BJ (cell line): Measurements from ENCODE around the gene STXBP6. TPM values are rescaled to one million over a fixed set of nuclear protein-coding genes. Genes with fewer than 3 reads are reported as not detected.

ENCODE experiments used
- CTCF ChIA-PET: fragments of 350-600 bp; formaldehyde crosslinking; extraction: SDS; loops from one replicate; lab custom pipeline; 2021; ENCODE audit warnings: antibody characterized with exemption, inconsistent platforms; lab: Yijun Ruan, JAX
- POLR2A ChIA-PET: fragments of 300-600 bp; sonication (Branson Sonifier 250); formaldehyde crosslinking; extraction: SDS; loops from one replicate; lab custom pipeline; 2021; ENCODE audit warnings: antibody characterized with exemption; lab: Charles Lee
- DNase-seq: peaks from one replicate; pipeline ENCODE4 v3.0.0-alpha.2; 2011; ENCODE audit warnings: low read depth
- H3K27me3 ChIP-seq: 2 replicates; pipeline ENCODE4 v1.6.0; 2011; ENCODE audit warnings: low read length; ENCODE audit not compliant: control insufficient read depth, insufficient read depth
- H3K36me3 ChIP-seq: 2 replicates; pipeline ENCODE4 v1.5.1; 2011; ENCODE audit warnings: low read length; ENCODE audit not compliant: control insufficient read depth, insufficient read depth
- H3K4me3 ChIP-seq: 2 replicates; pipeline ENCODE4 v1.5.1; 2011; ENCODE audit warnings: low read depth, mild to moderate bottlenecking, control low read depth, low read length
- polyA plus RNA-seq: library from polyadenylated mRNA; depleted of rRNA; stranded (reverse); fragments of >200 nt; gene quantifications from 2 replicates; pipeline ENCODE4 v1.2.3, GENCODE V29; 2011
- TF ChIP-seq, protein P1 (sequence below): IDR thresholded peaks from 2 replicates; pipeline ENCODE4 v1.5.1; 2011; ENCODE audit warnings: low read depth, mild to moderate bottlenecking, control low read depth, inconsistent platforms, low read length, moderate library complexity; ENCODE audit not compliant: insufficient read depth

Gene STXBP6
- polyA plus RNA-seq, 1 experiment = 12.1 TPM

DNA sequence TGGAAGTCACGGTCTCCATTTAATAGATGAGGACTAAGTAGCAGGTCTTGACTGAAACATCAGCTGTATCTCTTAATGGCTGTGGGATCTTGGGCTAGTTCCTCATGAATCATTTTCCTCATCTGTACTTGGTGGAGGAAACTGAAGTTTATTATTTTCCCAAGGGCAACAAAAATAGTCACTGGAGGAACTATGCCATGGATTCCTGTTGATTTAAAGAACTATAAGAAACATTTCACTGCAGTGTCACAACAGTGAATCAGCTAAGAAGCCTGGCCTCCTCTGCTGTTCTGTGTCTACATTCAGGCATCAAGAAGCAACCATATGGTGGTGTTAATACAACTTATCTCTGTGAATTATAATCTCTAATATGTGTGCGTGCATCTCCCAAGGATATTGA lies 200.5 kb downstream of the STXBP6 start:
- ChIA-PET POLR2A (interaction anchor here (0.6 kb wide), 1 partner anchor 11 kb away, joined by 3 read pairs; no protein-coding TSS in a partner anchor), CTCF (interaction anchor here (0.9 kb wide), 1 partner anchor 32 kb away, joined by 3 read pairs; no protein-coding TSS in a partner anchor)
- TF ChIP-seq, protein P1, sequence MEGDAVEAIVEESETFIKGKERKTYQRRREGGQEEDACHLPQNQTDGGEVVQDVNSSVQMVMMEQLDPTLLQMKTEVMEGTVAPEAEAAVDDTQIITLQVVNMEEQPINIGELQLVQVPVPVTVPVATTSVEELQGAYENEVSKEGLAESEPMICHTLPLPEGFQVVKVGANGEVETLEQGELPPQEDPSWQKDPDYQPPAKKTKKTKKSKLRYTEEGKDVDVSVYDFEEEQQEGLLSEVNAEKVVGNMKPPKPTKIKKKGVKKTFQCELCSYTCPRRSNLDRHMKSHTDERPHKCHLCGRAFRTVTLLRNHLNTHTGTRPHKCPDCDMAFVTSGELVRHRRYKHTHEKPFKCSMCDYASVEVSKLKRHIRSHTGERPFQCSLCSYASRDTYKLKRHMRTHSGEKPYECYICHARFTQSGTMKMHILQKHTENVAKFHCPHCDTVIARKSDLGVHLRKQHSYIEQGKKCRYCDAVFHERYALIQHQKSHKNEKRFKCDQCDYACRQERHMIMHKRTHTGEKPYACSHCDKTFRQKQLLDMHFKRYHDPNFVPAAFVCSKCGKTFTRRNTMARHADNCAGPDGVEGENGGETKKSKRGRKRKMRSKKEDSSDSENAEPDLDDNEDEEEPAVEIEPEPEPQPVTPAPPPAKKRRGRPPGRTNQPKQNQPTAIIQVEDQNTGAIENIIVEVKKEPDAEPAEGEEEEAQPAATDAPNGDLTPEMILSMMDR = no peak
- Histone ChIP-seq H3K27me3 (no peaks in the 10 kb centered on the region), H3K4me3 (no peak overlapping the region), H3K36me3 (no peaks in the 10 kb centered on the region)
- no peak for DNase-seq

DNA sequence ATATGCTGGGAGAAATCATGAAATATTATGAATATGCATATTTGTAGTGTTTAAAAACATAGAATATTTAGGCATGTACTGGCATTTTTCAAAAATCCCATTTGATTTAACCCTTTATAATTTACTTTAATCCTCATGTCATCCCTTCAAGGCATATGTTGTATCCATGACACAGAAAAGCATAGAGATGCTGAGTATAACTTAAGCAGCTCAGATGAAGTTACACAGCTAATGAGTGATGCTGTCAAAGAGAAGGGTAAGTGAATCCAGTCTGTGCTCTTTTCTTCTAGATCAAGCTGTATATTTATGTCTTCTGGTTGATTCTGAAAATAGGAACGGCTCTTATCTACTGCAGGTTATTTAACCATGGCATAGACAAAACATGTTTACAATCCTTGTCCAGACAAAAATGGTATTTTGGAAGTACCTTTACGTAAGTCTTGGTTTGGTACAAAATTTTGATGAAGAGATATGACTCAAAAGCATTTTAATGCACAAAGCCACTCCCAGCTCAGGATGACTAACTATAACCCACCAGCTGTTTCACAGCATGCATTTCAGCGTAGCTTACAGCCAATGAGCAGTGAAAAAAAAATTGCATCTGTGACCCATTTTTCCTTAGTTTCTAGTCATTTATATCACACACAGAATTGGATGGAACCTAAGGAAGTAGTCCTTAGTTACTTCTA lies 201.7 kb downstream of the STXBP6 start:
- no peak for DNase-seq
- ChIA-PET POLR2A (interaction anchor here (0.7 kb wide), 1 partner anchor 123 kb away, joined by 3 read pairs; no protein-coding TSS in a partner anchor), CTCF (interaction anchor here (1.0 to 1.3 kb wide), 3 partner anchors 9 to 284 kb away, joined by 3 to 4 read pairs (median 3); no protein-coding TSS in a partner anchor)
- no peaks in the 10 kb centered on the region for H3K36me3 ChIP-seq
- no peaks in the 10 kb centered on the region for H3K27me3 ChIP-seq
- H3K4me3 ChIP-seq = no peak overlapping the region
- TF ChIP-seq, protein P1 = no peak

DNA sequence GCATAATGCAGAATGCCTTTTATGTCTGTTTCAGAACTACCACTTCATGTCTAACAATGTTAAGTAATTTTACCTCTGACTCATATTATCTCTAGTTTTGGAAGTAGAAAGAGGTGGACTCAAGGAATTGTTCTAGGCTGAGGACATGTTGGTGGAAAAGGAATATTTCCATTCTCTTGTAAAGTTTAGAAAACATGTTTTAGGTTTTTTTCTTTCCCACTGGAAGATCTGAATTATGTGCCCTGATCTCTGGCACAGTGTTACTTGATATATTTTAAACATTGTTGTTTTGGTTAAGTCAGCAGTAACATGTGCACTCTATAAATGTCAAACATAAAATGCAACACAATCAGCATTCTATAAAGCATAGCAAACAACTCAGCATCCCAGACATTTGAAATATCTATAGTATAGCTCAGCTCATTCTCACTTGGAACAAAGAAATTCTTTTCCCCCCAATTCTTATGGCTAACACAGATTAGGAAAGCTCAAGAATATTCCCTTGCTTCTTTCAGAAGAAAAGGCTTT lies 202.3 kb downstream of the STXBP6 start:
- Histone ChIP-seq H3K27me3 (no peaks in the 10 kb centered on the region), H3K4me3 (no peak overlapping the region), H3K36me3 (no peaks in the 10 kb centered on the region)
- DNase-seq = no peak
- CTCF ChIA-PET = interaction anchor here (1.0 to 1.3 kb wide), 3 partner anchors 8 to 285 kb away, joined by 3 to 4 read pairs (median 3); no protein-coding TSS in a partner anchor
- POLR2A ChIA-PET = no interaction called here
- TF ChIP-seq, protein P1 = no peak

DNA sequence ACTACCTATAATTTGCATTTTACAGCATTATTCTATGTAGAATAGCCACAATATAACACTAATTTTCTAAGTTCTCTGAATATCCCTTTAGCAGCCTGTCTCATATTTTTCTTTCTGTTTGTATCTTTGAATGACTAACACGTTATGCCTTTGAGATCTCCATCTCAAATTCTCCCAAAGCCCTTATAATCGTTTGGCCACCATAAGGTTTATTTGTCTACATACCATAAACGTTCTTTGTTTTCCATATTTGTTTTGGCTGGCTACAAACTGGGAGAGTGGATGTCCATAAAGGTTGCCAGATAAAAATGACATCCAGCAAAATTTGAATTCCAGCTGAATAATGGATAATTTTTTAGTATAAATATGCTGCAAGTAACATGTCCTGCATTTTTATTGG lies 203.7 kb downstream of the STXBP6 start:
- Histone ChIP-seq H3K27me3 (no peaks in the 10 kb centered on the region), H3K4me3 (no peak overlapping the region), H3K36me3 (no peaks in the 10 kb centered on the region)
- TF ChIP-seq, protein P1 = no peak
- ChIA-PET CTCF (no interaction called here), POLR2A (no interaction called here)
- no peak for DNase-seq

GRCh38 chr14:24845851-24846250 lies 204.1 kb downstream of the STXBP6 start:
- ChIA-PET POLR2A (no interaction called here), CTCF (interaction anchor here (1.0 to 1.3 kb wide), 2 partner anchors 13 to 15 kb away, joined by 3 read pairs; no protein-coding TSS in a partner anchor)
- TF ChIP-seq, protein P1 = no peak

More at GRCh38 chr14:24845851-24846250, 204.1 kb downstream of the STXBP6 start:
- H3K36me3 ChIP-seq = no peaks in the 10 kb centered on the region
- DNase-seq = no peak
- no peak overlapping the region for H3K4me3 ChIP-seq
- H3K27me3 ChIP-seq = no peaks in the 10 kb centered on the region
